ENCODE measurements around the gene KCND2. TPM values are rescaled to one million over a fixed set of nuclear protein-coding genes. Genes with fewer than 3 reads are reported as not detected.

Gene KCND2
- total RNA-seq, 1 donor from 2014 or later = 0.38 TPM

DNA sequence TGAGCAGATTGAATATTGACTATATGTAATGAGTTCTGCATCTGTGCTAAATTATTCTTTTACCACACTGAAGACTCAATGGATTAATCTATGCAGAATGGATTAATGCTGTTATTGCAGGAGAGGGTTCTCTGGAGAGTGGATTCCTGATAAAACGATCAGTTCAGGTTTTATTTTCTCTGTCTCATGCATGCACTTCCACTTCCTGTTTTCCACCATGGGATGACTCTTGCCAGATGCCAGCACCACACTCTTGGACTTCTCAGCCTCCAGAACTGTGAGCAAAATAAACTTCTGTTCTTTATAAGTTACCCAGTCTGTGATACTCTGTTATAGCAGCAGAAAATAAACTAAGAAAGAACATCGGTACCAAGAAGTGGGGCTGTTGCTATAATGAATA, 207.5 kb downstream of the KCND2 start:
- DNase-seq (no peak), ATAC-seq (no peak)
- no peaks in the 10 kb centered on the region for H3K36me3 ChIP-seq
- no peak overlapping the region for H3K4me3 ChIP-seq
- no peaks in the 10 kb centered on the region for H3K27me3 ChIP-seq (ENCODE audit: low read depth)
- intact Hi-C loops (cut with DNase I) = no loop called here
- TF ChIP-seq, protein P1, sequence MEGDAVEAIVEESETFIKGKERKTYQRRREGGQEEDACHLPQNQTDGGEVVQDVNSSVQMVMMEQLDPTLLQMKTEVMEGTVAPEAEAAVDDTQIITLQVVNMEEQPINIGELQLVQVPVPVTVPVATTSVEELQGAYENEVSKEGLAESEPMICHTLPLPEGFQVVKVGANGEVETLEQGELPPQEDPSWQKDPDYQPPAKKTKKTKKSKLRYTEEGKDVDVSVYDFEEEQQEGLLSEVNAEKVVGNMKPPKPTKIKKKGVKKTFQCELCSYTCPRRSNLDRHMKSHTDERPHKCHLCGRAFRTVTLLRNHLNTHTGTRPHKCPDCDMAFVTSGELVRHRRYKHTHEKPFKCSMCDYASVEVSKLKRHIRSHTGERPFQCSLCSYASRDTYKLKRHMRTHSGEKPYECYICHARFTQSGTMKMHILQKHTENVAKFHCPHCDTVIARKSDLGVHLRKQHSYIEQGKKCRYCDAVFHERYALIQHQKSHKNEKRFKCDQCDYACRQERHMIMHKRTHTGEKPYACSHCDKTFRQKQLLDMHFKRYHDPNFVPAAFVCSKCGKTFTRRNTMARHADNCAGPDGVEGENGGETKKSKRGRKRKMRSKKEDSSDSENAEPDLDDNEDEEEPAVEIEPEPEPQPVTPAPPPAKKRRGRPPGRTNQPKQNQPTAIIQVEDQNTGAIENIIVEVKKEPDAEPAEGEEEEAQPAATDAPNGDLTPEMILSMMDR (IDR thresholded peaks at IDR 0.05) = no peak
- H3K27ac ChIP-seq = no peak overlapping the region
- H3K4me1 ChIP-seq = no peaks in the 10 kb centered on the region
- H3K9me3 ChIP-seq = no peaks in the 10 kb centered on the region

DNA sequence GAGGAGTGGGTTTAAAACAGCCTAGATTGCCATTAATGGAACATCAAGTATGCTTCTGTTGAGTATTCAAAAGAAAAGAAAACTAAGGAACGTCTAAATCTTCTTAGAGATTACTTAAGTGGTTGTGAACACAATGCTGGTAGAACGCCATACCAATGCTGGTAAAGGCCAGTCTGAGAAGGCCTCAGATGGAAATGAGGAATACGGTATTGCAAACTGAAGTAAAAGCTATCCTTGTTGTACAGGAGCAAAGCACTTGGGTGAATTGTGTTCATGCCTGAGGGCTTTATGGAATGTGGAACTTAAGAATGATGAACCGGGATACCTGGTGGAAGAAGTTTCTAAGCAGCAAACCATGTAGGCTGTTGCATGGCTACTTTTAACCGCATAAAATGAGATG, 208.0 kb downstream of the KCND2 start:
- H3K4me3 ChIP-seq = no peak overlapping the region
- H3K9me3 ChIP-seq = no peaks in the 10 kb centered on the region
- H3K27ac ChIP-seq = no peak overlapping the region
- intact Hi-C loops (cut with DNase I) = no loop called here
- no peaks in the 10 kb centered on the region for H3K27me3 ChIP-seq (ENCODE audit: low read depth)
- TF ChIP-seq, protein P1 (IDR thresholded peaks at IDR 0.05) = no peak
- no peaks in the 10 kb centered on the region for H3K4me1 ChIP-seq
- H3K36me3 ChIP-seq = no peaks in the 10 kb centered on the region
- ATAC-seq = no peak
- no peak for DNase-seq

DNA sequence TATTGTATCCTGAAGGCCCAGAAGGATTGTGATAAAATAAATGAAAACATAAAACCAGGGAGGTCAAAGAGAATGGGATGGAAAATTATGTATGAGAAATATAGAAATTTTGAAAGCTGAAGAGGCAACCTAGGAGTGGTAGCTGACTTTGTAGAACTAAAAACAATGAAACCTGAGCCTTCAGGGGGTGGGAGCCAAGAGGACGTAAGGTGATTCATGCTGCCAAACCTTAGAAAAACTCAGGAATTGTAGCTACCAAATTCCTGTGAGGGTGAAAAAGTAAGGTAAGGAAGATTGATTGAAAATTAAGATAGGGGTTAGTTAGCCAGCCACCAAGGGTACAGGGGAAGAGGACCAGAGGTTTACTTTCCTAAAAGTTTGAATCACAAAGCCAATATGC, 213.2 kb downstream of the KCND2 start:
- no peak for DNase-seq
- intact Hi-C loops (cut with DNase I) = no loop called here

GRCh38 chr7:120502132-120502531, 229.2 kb downstream of the KCND2 start:
- Histone ChIP-seq H3K27ac (no peak overlapping the region), H3K36me3 (no peaks in the 10 kb centered on the region), H3K9me3 (no peaks in the 10 kb centered on the region), H3K4me1 (no peaks in the 10 kb centered on the region), H3K27me3 (ENCODE audit: low read depth) (no peaks in the 10 kb centered on the region), H3K4me3 (no peak overlapping the region)
- intact Hi-C loops (cut with DNase I) = no loop called here
- TF ChIP-seq, protein P1 (IDR thresholded peaks at IDR 0.05) = no peak
- ATAC-seq = no peak
- DNase-seq = no peak

More for the DNA sequence above, 213.2 kb downstream of the KCND2 start:
- Histone ChIP-seq H3K36me3 (no peaks in the 10 kb centered on the region), H3K27me3 (ENCODE audit: low read depth) (no peaks in the 10 kb centered on the region), H3K4me1 (no peaks in the 10 kb centered on the region), H3K9me3 (no peaks in the 10 kb centered on the region), H3K4me3 (no peak overlapping the region), H3K27ac (no peak overlapping the region)
- no peak for ATAC-seq
- TF ChIP-seq, protein P1 (IDR thresholded peaks at IDR 0.05) = no peak

DNA sequence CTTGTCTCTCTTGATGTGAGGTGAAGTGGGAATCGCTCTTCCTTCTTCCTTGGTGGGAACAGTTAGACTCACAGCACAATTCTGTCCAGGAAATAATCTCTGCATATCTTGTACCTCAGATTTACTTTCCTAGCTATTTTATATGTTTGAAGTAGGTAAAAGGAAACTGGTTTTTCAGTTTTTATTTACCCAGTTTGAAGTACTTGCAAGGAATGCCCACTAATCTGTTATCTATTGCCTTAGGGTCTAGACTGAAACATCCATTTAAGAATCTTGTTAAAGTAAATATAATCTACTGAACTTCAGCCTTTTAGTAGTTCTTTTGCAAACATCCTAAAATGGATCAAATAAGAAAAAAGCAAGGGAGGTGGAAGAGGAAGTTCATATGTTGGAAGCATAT, 229.8 kb downstream of the KCND2 start:
- DNase-seq (no peak), ATAC-seq (no peak)
- no peaks in the 10 kb centered on the region for H3K36me3 ChIP-seq
- no peak overlapping the region for H3K4me3 ChIP-seq
- H3K27me3 ChIP-seq (ENCODE audit: low read depth) = no peaks in the 10 kb centered on the region
- intact Hi-C loops (cut with DNase I) = no loop called here
- no peaks in the 10 kb centered on the region for H3K9me3 ChIP-seq
- TF ChIP-seq, protein P1 (IDR thresholded peaks at IDR 0.05) = no peak
- H3K4me1 ChIP-seq = no peaks in the 10 kb centered on the region
- no peak overlapping the region for H3K27ac ChIP-seq

DNA sequence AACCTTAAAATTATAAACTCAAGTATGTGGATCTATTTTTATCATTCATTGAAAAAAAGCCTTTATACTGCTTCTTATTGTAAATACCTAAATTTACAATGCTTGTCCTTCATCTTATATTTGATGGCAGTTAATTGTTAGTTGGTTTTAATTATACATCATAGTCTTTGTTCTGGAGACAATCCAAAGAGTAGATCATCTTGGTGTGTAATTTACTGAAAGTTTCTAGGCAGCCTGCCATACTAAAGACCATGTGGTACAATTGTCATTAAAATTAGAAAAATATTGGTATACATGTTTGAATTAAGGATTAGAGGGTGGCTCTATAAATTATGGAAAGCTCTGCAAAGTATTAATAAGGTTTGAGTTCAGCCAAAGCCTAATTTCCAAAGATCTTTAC, 231.4 kb downstream of the KCND2 start:
- Histone ChIP-seq H3K36me3 (no peaks in the 10 kb centered on the region), H3K9me3 (no peaks in the 10 kb centered on the region), H3K4me3 (no peak overlapping the region), H3K27me3 (ENCODE audit: low read depth) (no peaks in the 10 kb centered on the region), H3K27ac (no peak overlapping the region), H3K4me1 (no peaks in the 10 kb centered on the region)
- TF ChIP-seq, protein P1 (IDR thresholded peaks at IDR 0.05) = no peak
- no peak for DNase-seq
- intact Hi-C loops (cut with DNase I) = no loop called here
- no peak for ATAC-seq
